ACC112 (cell line): ENCODE measurements around the gene VASH2.
"Not testable (repeated sequence)": the region's sequence is repeated elsewhere in the genome, so short reads cannot be mapped to it uniquely, and the experiment has no call there.

ENCODE experiments used
- H2AFZ ChIP-seq: fragments of 200-600 bp; sonication (generic); one replicate; pipeline ENCODE4 v1.6.0; 2017; ENCODE audit warnings: antibody characterized with exemption, low read length; ENCODE audit not compliant: unreplicated experiment
- H3K27ac ChIP-seq: fragments of 200-600 bp; sonication (generic); 2 replicates; pipeline ENCODE4 v1.5.1; 2014; ENCODE audit warnings: low read depth, mild to moderate bottlenecking, antibody characterized with exemption, low read length, moderate library complexity
- H3K27me3 ChIP-seq: fragments of 200-600 bp; sonication (generic); 2 replicates; pipeline ENCODE4 v1.6.1; 2014; ENCODE audit warnings: mild to moderate bottlenecking, antibody characterized with exemption, low read length, moderate library complexity, mixed read lengths; ENCODE audit not compliant: insufficient read depth
- H3K36me3 ChIP-seq: fragments of 200-600 bp; sonication (generic); 2 replicates; pipeline ENCODE4 v1.6.1; 2016; ENCODE audit warnings: mild to moderate bottlenecking, antibody characterized with exemption, low read length, moderate library complexity, mixed read lengths; ENCODE audit not compliant: insufficient read depth
- H3K4me1 ChIP-seq: fragments of 200-600 bp; sonication (generic); one replicate; pipeline ENCODE4 v1.6.1; 2016; ENCODE audit warnings: low read length, mixed read lengths; ENCODE audit not compliant: insufficient read depth, unreplicated experiment, control insufficient read depth
- H3K4me3 ChIP-seq: fragments of 200-600 bp; sonication (generic); 2 replicates; pipeline ENCODE4 v1.5.1; 2014; ENCODE audit warnings: mild to moderate bottlenecking, low read depth, low read length
- H3K79me2 ChIP-seq: fragments of 200-600 bp; sonication (generic); one replicate; pipeline ENCODE4 v1.6.0; 2016; ENCODE audit warnings: low read length; ENCODE audit not compliant: control insufficient read depth, unreplicated experiment, insufficient read depth

Gene VASH2

GRCh38 chr1:213008564-213008963, 58.2 kb downstream of the VASH2 start:
- no peak overlapping the region for H2AFZ ChIP-seq
- H3K79me2 ChIP-seq: peaks cover 21% of the 10 kb centered on the region
- no peak overlapping the region for H3K4me3 ChIP-seq
- H3K4me1 ChIP-seq: no peaks in the 10 kb centered on the region
- H3K27me3 ChIP-seq: no peaks in the 10 kb centered on the region
- H3K36me3 ChIP-seq: peaks cover 29% of the 10 kb centered on the region
- H3K27ac ChIP-seq: no peak overlapping the region

GRCh38 chr1:213014642-213015041, 64.3 kb downstream of the VASH2 start:
- Histone ChIP-seq H3K27me3 (no peaks in the 10 kb centered on the region), H3K27ac (peak overlapping the region; percentile 77), H3K79me2 (peaks cover 37% of the 10 kb centered on the region), H3K4me1 (no peaks in the 10 kb centered on the region), H3K4me3 (peak overlapping the region; percentile 96), H3K36me3 (peaks cover 16% of the 10 kb centered on the region), H2AFZ (peak overlapping the region; percentile 71)

GRCh38 chr1:213015099-213016050, 65.0 kb downstream of the VASH2 start, which contains the start of gene ANGEL2:
Gene ANGEL2 (minus strand): TSS chr1:213015867. CDS start chr1:213015671, 196 bp downstream.
- no peaks in the 10 kb centered on the region for H3K4me1 ChIP-seq
- peak within 1 kb of the TSS; percentile 77 for H3K27ac ChIP-seq
- peak within 1 kb of the TSS; percentile 96 for H3K4me3 ChIP-seq
- peaks cover 37% of the 10 kb centered on the region for H3K79me2 ChIP-seq
- H3K27me3 ChIP-seq: no peaks in the 10 kb centered on the region
- H2AFZ ChIP-seq: peak within 1 kb of the TSS; percentile 100
- H3K36me3 ChIP-seq: peaks cover 16% of the 10 kb centered on the region

- peaks cover 25% of the 10 kb centered on the region for H3K79me2 ChIP-seq
- no peak overlapping the region for H3K27ac ChIP-seq
- no peak overlapping the region for H2AFZ ChIP-seq
- no peaks in the 10 kb centered on the region for H3K4me1 ChIP-seq
- H3K27me3 ChIP-seq: no peaks in the 10 kb centered on the region
- no peak overlapping the region for H3K4me3 ChIP-seq
- peaks cover 4% of the 10 kb centered on the region for H3K36me3 ChIP-seq
These were observed 67.3 kb downstream of the VASH2 start for GRCh38 chr1:213017447-213018273.

GRCh38 chr1:213019450-213019849, 69.1 kb downstream of the VASH2 start:
- Histone ChIP-seq H3K27ac (no peak overlapping the region), H3K36me3 (no peaks in the 10 kb centered on the region), H2AFZ (no peak overlapping the region), H3K4me3 (no peak overlapping the region), H3K79me2 (peaks cover 8% of the 10 kb centered on the region), H3K27me3 (0 out of 2 replicates have a peak, but pooled peaks cover 3% of the 10 kb centered on the region), H3K4me1 (no peaks in the 10 kb centered on the region)

- Histone ChIP-seq H3K27me3 (peaks cover 7% of the 10 kb centered on the region; the same call in 1 of the 2 replicates), H3K4me3 (no peak overlapping the region), H3K79me2 (peaks cover 2% of the 10 kb centered on the region), H3K27ac (no peak overlapping the region), H3K4me1 (no peaks in the 10 kb centered on the region), H2AFZ (no peak overlapping the region), H3K36me3 (no peaks in the 10 kb centered on the region)
These were observed 69.7 kb downstream of the VASH2 start for GRCh38 chr1:213020016-213020415.

GRCh38 chr1:213027024-213027423, 76.7 kb downstream of the VASH2 start:
- H3K4me1 ChIP-seq: not testable (repeated sequence)

GRCh38 chr1:213032651-213033050, 82.3 kb downstream of the VASH2 start:
- no peak overlapping the region for H2AFZ ChIP-seq
- H3K36me3 ChIP-seq: no peaks in the 10 kb centered on the region
- peaks cover 8% of the 10 kb centered on the region for H3K27me3 ChIP-seq
- H3K79me2 ChIP-seq: no peaks in the 10 kb centered on the region
- no peaks in the 10 kb centered on the region for H3K4me1 ChIP-seq
- no peak overlapping the region for H3K4me3 ChIP-seq
- H3K27ac ChIP-seq: no peak overlapping the region

More at GRCh38 chr1:213027024-213027423, 76.7 kb downstream of the VASH2 start:
- not testable (repeated sequence) for H3K27ac ChIP-seq, H3K36me3 ChIP-seq, H3K4me3 ChIP-seq, H2AFZ ChIP-seq, H3K79me2 ChIP-seq
- H3K27me3 ChIP-seq: peaks cover 15% of the 10 kb centered on the region

GRCh38 chr1:213034713-213035112, 84.4 kb downstream of the VASH2 start:
- Histone ChIP-seq H2AFZ (no peak overlapping the region), H3K4me3 (no peak overlapping the region), H3K36me3 (no peaks in the 10 kb centered on the region), H3K27me3 (no peaks in the 10 kb centered on the region), H3K4me1 (no peaks in the 10 kb centered on the region), H3K79me2 (no peaks in the 10 kb centered on the region), H3K27ac (no peak overlapping the region)

GRCh38 chr1:213035573-213035972, 85.2 kb downstream of the VASH2 start:
- H2AFZ ChIP-seq: no peak overlapping the region

More at GRCh38 chr1:213035573-213035972, 85.2 kb downstream of the VASH2 start:
- H3K27ac ChIP-seq: no peak overlapping the region
- no peaks in the 10 kb centered on the region for H3K36me3 ChIP-seq
- H3K79me2 ChIP-seq: no peaks in the 10 kb centered on the region
- no peaks in the 10 kb centered on the region for H3K27me3 ChIP-seq
- no peak overlapping the region for H3K4me3 ChIP-seq
- H3K4me1 ChIP-seq: no peaks in the 10 kb centered on the region
